Measurements from ENCODE around the gene FAM168A. TPM values are rescaled to one million over a fixed set of nuclear protein-coding genes. Genes with fewer than 3 reads are reported as not detected.

FAM168A gene
- total RNA-seq, 1 experiment from 2014 or later: 21.1 TPM

GRCh38 chr11:73622926-73623593 is 25.1 kb upstream of the FAM168A start:
- H3K27me3 Mint-ChIP-seq (ENCODE audit: low read depth): peaks cover 48% of the 10 kb centered on the region
- H3K4me1 Mint-ChIP-seq: peaks cover 8 to 18% of the 10 kb centered on the region in 2 experiments
- no peaks in the 10 kb centered on the region for H3K79me1 ChIP-seq (ENCODE audit: insufficient read depth, low read depth, low read length, poor library complexity, severe bottlenecking)
- no peak overlapping the region for H3K23ac ChIP-seq (ENCODE audit: insufficient read length, low read depth, low read length)
- H3K4me3 Mint-ChIP-seq: no peak overlapping the region
- no peak for DNase-seq
- H4K20me1 ChIP-seq (ENCODE audit: control insufficient read depth, insufficient read depth, insufficient read length): no peaks in the 10 kb centered on the region
- no peaks in the 10 kb centered on the region; a peak in 1 of 5 replicates for H3K9me3 Mint-ChIP-seq
- H2BK5ac ChIP-seq (ENCODE audit: insufficient read length, low read length): no peak overlapping the region
- H3K27ac Mint-ChIP-seq: no peak overlapping the region
- H4K5ac ChIP-seq (ENCODE audit: insufficient read length, low read depth, low read length): no peak overlapping the region
- peaks cover 4% of the 10 kb centered on the region; the same call in 1 of the 2 replicates for H3K27me3 ChIP-seq (ENCODE audit: insufficient read depth, low read length)
- H3K27ac ChIP-seq (ENCODE audit: insufficient read length, low read depth, low read length): no peak overlapping the region
- H2AK5ac ChIP-seq (ENCODE audit: insufficient read length, low read length): no peak overlapping the region
- no peak overlapping the region for H3K56ac ChIP-seq (ENCODE audit: insufficient read length, low read depth, low read length)
- H3K4ac ChIP-seq (ENCODE audit: low read depth, low read length): no peak overlapping the region
- H2AFZ ChIP-seq (ENCODE audit: low read length): no peak overlapping the region
- H3K18ac ChIP-seq (ENCODE audit: insufficient read length, low read depth, low read length): no peak overlapping the region
- H3T11ph ChIP-seq (ENCODE audit: low read length): no peak overlapping the region
- H3K9ac ChIP-seq (ENCODE audit: extremely low read depth, insufficient read length, low read length): no peak overlapping the region
- no peak overlapping the region for H2BK120ac ChIP-seq (ENCODE audit: low read depth, low read length, poor library complexity, severe bottlenecking)
- no peaks in the 10 kb centered on the region for H3K36me3 Mint-ChIP-seq (ENCODE audit: insufficient read depth in 1 of 3, low read depth in 3 of 3)
- H2BK20ac ChIP-seq (ENCODE audit: low read depth, low read length, poor library complexity, severe bottlenecking): no peak overlapping the region
- H3K4me2 ChIP-seq (ENCODE audit: insufficient read depth, insufficient read length, low read length): no peak overlapping the region
- no peak overlapping the region for H4K8ac ChIP-seq (replicated peaks; ENCODE audit: insufficient read length, low read depth, low read length)
- H3K79me2 ChIP-seq (ENCODE audit: insufficient read depth, low read length): no peaks in the 10 kb centered on the region
- no peak overlapping the region for H3K14ac ChIP-seq (ENCODE audit: insufficient read depth, low read length)
- no CpG with 5 or more reads among the region's 4 CpGs for WGBS (ENCODE audit: extremely low coverage, insufficient read length, low lambda C conversion rate)
- no peaks in the 10 kb centered on the region for H3K4me1 ChIP-seq (ENCODE audit: insufficient read depth, low read length)
- no peak overlapping the region for H2BK15ac ChIP-seq (ENCODE audit: low read depth, low read length)
- no peaks in the 10 kb centered on the region for H3K23me2 ChIP-seq (ENCODE audit: insufficient read length, low read depth, low read length, poor library complexity, severe bottlenecking)
- no peak for TF ChIP-seq CTCF (conservative IDR thresholded peaks at IDR 0.05)
- H2BK12ac ChIP-seq (ENCODE audit: insufficient read length, low read depth, low read length): no peak overlapping the region
- H3K9me3 ChIP-seq (ENCODE audit: control insufficient read depth, low read depth, low read length): no peaks in the 10 kb centered on the region
- no peak overlapping the region for H4K91ac ChIP-seq (ENCODE audit: insufficient read length, low read depth, low read length)
